ENCODE results near the gene SRSF2. TPM values are rescaled to one million over a fixed set of nuclear protein-coding genes. Genes with fewer than 3 reads are reported as not detected.
A peak's percentile ranks its signal among the peaks of the same experiment; 100 is the strongest.

SRSF2 gene
- total and polyA plus RNA-seq, 9 of the 15 experiments (the other 6 are each of a cell fraction or from before 2014, with no cell fraction given) = 161 to 583 (median 393) TPM

GRCh38 chr17:76726776-76727718 is 10.1 kb downstream of the SRSF2 start, which contains the start of gene METTL23 (continued):
- TF ChIP-seq ETV1 (tag; conservative IDR thresholded peaks at IDR 0.05; ENCODE audit: low read depth) = peak; percentile 90
- no peak for TF ChIP-seq ARID3B (CRISPR knock-in tag; IDR thresholded peaks at IDR 0.05; ENCODE audit: borderline replicate concordance)
- no peak for TF ChIP-seq SREBF1 (IDR thresholded peaks at IDR 0.05; ENCODE audit: borderline replicate concordance, low read depth, low read length)
- TF ChIP-seq STAT5B (CRISPR knock-in tag; IDR thresholded peaks at IDR 0.05) = no peak
- no peak for TF ChIP-seq THRAP3 (IDR thresholded peaks at IDR 0.05; ENCODE audit: borderline replicate concordance)
- TF ChIP-seq RFX1 (IDR thresholded peaks at IDR 0.05) = no peak
- TF ChIP-seq TFE3 (CRISPR knock-in tag; IDR thresholded peaks at IDR 0.05) = no peak; the same call in 1 of the 2 replicates
- no peak for TF ChIP-seq MED1 (CRISPR knock-in tag; IDR thresholded peaks at IDR 0.05; ENCODE audit: borderline replicate concordance)
- no peak for TF ChIP-seq U2AF2 (optimal IDR thresholded peaks at IDR 0.05; ENCODE audit: low read depth, low read length)
- no peak for TF ChIP-seq HMGXB4 (CRISPR knock-in tag; IDR thresholded peaks at IDR 0.05)
- peak; percentile 82 for TF ChIP-seq HMGN3 (IDR thresholded peaks at IDR 0.05; ENCODE audit: borderline replicate concordance, extremely low read depth, insufficient read length, low read depth, low read length)
- no peak for TF ChIP-seq ZKSCAN8 (CRISPR knock-in tag; IDR thresholded peaks at IDR 0.05)
- TF ChIP-seq ZNF311 (CRISPR knock-in tag; IDR thresholded peaks at IDR 0.05) = no peak
- no peak for TF ChIP-seq FOXA1 (IDR thresholded peaks at IDR 0.05; ENCODE audit: borderline replicate concordance)
- 0 out of 2 replicates have a peak, but pooled peaks have one; percentile 46 for TF ChIP-seq DPF2 (IDR thresholded peaks at IDR 0.05)
- no peak for TF ChIP-seq CHD1 (IDR thresholded peaks at IDR 0.05; ENCODE audit: low read length)
- TF ChIP-seq TCF7L2 (IDR thresholded peaks at IDR 0.05; ENCODE audit: low read depth, low read length) = no peak
- TF ChIP-seq PRDM10 (IDR thresholded peaks at IDR 0.05; ENCODE audit: partially characterized antibody) = no peak
- no peak for TF ChIP-seq RBM17 (IDR thresholded peaks at IDR 0.05; ENCODE audit: borderline replicate concordance, low read depth, low read length)

Data from K562 (cell line).